ENCODE data around the gene GRM4.

DNA sequence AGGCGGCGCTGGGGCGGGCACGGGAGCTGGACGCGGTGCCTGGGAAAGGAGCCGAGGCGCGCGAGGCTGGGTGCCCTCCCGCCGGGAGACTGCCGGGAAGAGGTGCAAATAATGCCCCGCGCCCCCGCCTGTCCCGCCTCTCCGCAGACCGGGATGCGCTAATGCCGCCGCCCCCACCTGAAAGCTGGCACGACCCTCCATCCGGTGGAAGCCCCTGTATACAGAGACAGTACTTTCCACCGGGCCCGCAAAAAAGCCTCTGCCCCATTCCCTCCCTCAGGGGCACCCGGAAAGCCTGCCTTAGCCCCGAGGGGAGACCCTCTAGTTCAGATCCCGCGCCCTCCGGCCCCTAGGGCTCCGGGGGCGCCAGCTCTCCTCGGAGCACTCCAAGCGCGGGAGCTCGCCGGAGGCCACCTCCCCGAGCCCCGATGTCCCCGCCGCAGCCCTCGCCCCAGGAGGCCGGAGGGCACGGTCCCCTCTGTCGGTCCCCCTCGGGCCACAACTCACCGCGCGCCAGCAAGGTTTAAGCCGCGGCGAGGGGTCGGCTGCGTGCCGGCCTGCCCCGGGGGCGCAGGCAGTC lies 1.2 kb downstream of the GRM4 start:
- TF ChIP-seq, protein P1, sequence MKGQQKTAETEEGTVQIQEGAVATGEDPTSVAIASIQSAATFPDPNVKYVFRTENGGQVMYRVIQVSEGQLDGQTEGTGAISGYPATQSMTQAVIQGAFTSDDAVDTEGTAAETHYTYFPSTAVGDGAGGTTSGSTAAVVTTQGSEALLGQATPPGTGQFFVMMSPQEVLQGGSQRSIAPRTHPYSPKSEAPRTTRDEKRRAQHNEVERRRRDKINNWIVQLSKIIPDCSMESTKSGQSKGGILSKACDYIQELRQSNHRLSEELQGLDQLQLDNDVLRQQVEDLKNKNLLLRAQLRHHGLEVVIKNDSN (IDR thresholded peaks at IDR 0.05; ENCODE audit: borderline replicate concordance, extremely low read length, insufficient read depth, low read depth, low read length) = no peak
- TF ChIP-seq BCL11A (IDR thresholded peaks at IDR 0.05; ENCODE audit: low read depth, low read length) (no peak), GABPA (IDR thresholded peaks at IDR 0.05; ENCODE audit: low read depth) (no peak), EZH2 (IDR thresholded peaks at IDR 0.05; ENCODE audit: borderline replicate concordance, control insufficient read depth, low read depth, low read length) (no peak), EP300 (IDR thresholded peaks at IDR 0.05; ENCODE audit: borderline replicate concordance in 1 of 2, control insufficient read depth in 1 of 2, low read depth in 2 of 2, low read length in 2 of 2) (no peak), RAD51 (IDR thresholded peaks at IDR 0.05) (no peak), HCFC1 (IDR thresholded peaks at IDR 0.05; ENCODE audit: low read length) (no peak)

Measured in GM12878 (cell line).